ENCODE data around the gene ACTR3. TPM values are rescaled to one million over a fixed set of nuclear protein-coding genes. Genes with fewer than 3 reads are reported as not detected.

ACTR3 gene
- total RNA-seq, 1 experiment from 2014 or later, result 180 TPM

DNA sequence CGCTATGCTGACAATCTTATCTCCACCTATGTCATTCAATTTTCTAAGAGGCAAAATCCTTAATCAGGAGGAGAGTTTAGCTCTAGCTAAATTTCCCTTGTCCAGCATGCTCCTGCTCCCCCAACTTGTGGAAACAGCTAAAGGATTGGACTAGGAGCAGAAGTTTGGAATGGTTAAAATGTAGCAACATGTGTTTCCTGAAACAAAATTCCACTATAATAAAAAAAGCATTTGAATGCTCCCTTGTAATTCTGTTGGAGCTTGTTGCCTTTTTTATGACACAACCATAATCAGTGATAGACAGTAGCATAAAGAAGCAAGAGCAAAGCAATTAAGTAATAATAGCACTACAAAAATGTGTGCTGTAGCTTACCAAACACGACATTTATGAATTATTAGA, 6.9 kb downstream of the ACTR3 start:
- H2BK120ac ChIP-seq (ENCODE audit: low read depth, low read length, poor library complexity, severe bottlenecking), result no peak overlapping the region
- no peaks in the 10 kb centered on the region for H3K9me3 ChIP-seq (ENCODE audit: control insufficient read depth, low read depth, low read length)
- H2BK20ac ChIP-seq (ENCODE audit: low read depth, low read length, poor library complexity, severe bottlenecking), result no peak overlapping the region
- H4K20me1 ChIP-seq (ENCODE audit: control insufficient read depth, insufficient read depth, insufficient read length), result no peaks in the 10 kb centered on the region
- TF ChIP-seq, protein P1, sequence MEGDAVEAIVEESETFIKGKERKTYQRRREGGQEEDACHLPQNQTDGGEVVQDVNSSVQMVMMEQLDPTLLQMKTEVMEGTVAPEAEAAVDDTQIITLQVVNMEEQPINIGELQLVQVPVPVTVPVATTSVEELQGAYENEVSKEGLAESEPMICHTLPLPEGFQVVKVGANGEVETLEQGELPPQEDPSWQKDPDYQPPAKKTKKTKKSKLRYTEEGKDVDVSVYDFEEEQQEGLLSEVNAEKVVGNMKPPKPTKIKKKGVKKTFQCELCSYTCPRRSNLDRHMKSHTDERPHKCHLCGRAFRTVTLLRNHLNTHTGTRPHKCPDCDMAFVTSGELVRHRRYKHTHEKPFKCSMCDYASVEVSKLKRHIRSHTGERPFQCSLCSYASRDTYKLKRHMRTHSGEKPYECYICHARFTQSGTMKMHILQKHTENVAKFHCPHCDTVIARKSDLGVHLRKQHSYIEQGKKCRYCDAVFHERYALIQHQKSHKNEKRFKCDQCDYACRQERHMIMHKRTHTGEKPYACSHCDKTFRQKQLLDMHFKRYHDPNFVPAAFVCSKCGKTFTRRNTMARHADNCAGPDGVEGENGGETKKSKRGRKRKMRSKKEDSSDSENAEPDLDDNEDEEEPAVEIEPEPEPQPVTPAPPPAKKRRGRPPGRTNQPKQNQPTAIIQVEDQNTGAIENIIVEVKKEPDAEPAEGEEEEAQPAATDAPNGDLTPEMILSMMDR (conservative IDR thresholded peaks at IDR 0.05), result no peak
- no peak overlapping the region for H3K4me3 Mint-ChIP-seq
- H3K27ac Mint-ChIP-seq, result no peak overlapping the region
- no peak overlapping the region for H2AK5ac ChIP-seq (ENCODE audit: insufficient read length, low read length)
- H3K4me1 ChIP-seq (ENCODE audit: insufficient read depth, low read length), result no peaks in the 10 kb centered on the region; the same call in 1 of the 2 replicates
- H3K23ac ChIP-seq (ENCODE audit: insufficient read length, low read depth, low read length), result no peak overlapping the region
- no peak overlapping the region for H3K18ac ChIP-seq (ENCODE audit: insufficient read length, low read depth, low read length)
- no peak overlapping the region for H4K91ac ChIP-seq (ENCODE audit: insufficient read length, low read depth, low read length)
- peaks cover 0 to 16% (median 2%) of the 10 kb centered on the region in 3 experiments; a peak in 4 of 7 replicates for H3K36me3 Mint-ChIP-seq (ENCODE audit: insufficient read depth in 1 of 3, low read depth in 3 of 3)
- no peak overlapping the region for H2BK15ac ChIP-seq (ENCODE audit: low read depth, low read length)
- no peak overlapping the region for H3K27ac ChIP-seq (ENCODE audit: insufficient read length, low read depth, low read length)
- WGBS (ENCODE audit: extremely low coverage, insufficient read length, low lambda C conversion rate), result no CpG with 5 or more reads among the region's 2 CpGs
- no peak overlapping the region for H3K14ac ChIP-seq (ENCODE audit: insufficient read depth, low read length)
- H2AFZ ChIP-seq (ENCODE audit: low read length), result no peak overlapping the region
- no peak overlapping the region for H2BK5ac ChIP-seq (ENCODE audit: insufficient read length, low read length)
- H3K56ac ChIP-seq (ENCODE audit: insufficient read length, low read depth, low read length), result no peak overlapping the region
- H3K79me1 ChIP-seq (ENCODE audit: insufficient read depth, low read depth, low read length, poor library complexity, severe bottlenecking), result peaks cover 3% of the 10 kb centered on the region
- no peak overlapping the region for H3K9ac ChIP-seq (ENCODE audit: extremely low read depth, insufficient read length, low read length)
- no peaks in the 10 kb centered on the region for H3K23me2 ChIP-seq (ENCODE audit: insufficient read length, low read depth, low read length, poor library complexity, severe bottlenecking)
- no peak overlapping the region for H3K4me2 ChIP-seq (ENCODE audit: insufficient read depth, insufficient read length, low read length)
- H3T11ph ChIP-seq (ENCODE audit: low read length), result no peak overlapping the region
- H4K5ac ChIP-seq (ENCODE audit: insufficient read length, low read depth, low read length), result no peak overlapping the region
- H2BK12ac ChIP-seq (ENCODE audit: insufficient read length, low read depth, low read length), result no peak overlapping the region
- no peaks in the 10 kb centered on the region for H3K27me3 Mint-ChIP-seq (ENCODE audit: low read depth)
- no peaks in the 10 kb centered on the region for H3K27me3 ChIP-seq (ENCODE audit: insufficient read depth, low read length)
- no peak overlapping the region for H3K4ac ChIP-seq (ENCODE audit: low read depth, low read length)
- H3K9me3 Mint-ChIP-seq, result no peaks in the 10 kb centered on the region
- DNase-seq, result no peak
- H3K79me2 ChIP-seq (ENCODE audit: insufficient read depth, low read length), result peaks cover 33% of the 10 kb centered on the region; the same call in 1 of the 2 replicates
- H3K4me1 Mint-ChIP-seq, result peaks cover 56 to 61% of the 10 kb centered on the region in 2 experiments
- H4K8ac ChIP-seq (replicated peaks; ENCODE audit: insufficient read length, low read depth, low read length), result no peak overlapping the region
